ENCODE results near the gene SLC9C1.

The SLC9C1 gene

GRCh38 chr3:112321867-112322652 lies 28.0 kb upstream of the SLC9C1 start:
- H3K4me3 ChIP-seq (ENCODE audit: low read depth, low read length) = no peak overlapping the region
- in situ Hi-C loops (cut with HindIII; ENCODE audit: low sequenced_read_pairs) = no loop called here
- no peak for DNase-seq (ENCODE audit: low read depth, low spot score)
- TF ChIP-seq, protein P1, sequence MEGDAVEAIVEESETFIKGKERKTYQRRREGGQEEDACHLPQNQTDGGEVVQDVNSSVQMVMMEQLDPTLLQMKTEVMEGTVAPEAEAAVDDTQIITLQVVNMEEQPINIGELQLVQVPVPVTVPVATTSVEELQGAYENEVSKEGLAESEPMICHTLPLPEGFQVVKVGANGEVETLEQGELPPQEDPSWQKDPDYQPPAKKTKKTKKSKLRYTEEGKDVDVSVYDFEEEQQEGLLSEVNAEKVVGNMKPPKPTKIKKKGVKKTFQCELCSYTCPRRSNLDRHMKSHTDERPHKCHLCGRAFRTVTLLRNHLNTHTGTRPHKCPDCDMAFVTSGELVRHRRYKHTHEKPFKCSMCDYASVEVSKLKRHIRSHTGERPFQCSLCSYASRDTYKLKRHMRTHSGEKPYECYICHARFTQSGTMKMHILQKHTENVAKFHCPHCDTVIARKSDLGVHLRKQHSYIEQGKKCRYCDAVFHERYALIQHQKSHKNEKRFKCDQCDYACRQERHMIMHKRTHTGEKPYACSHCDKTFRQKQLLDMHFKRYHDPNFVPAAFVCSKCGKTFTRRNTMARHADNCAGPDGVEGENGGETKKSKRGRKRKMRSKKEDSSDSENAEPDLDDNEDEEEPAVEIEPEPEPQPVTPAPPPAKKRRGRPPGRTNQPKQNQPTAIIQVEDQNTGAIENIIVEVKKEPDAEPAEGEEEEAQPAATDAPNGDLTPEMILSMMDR (IDR thresholded peaks at IDR 0.05; ENCODE audit: low read depth, low read length) = no peak

- DNase-seq (ENCODE audit: low read depth, low spot score) = no peak
- in situ Hi-C loops (cut with HindIII; ENCODE audit: low sequenced_read_pairs) = no loop called here
- no peak overlapping the region for H3K4me3 ChIP-seq (ENCODE audit: low read depth, low read length)
- TF ChIP-seq, protein P1 (IDR thresholded peaks at IDR 0.05; ENCODE audit: low read depth, low read length) = no peak
Observed at GRCh38 chr3:112320691-112321090, 26.7 kb upstream of the SLC9C1 start.

DNA sequence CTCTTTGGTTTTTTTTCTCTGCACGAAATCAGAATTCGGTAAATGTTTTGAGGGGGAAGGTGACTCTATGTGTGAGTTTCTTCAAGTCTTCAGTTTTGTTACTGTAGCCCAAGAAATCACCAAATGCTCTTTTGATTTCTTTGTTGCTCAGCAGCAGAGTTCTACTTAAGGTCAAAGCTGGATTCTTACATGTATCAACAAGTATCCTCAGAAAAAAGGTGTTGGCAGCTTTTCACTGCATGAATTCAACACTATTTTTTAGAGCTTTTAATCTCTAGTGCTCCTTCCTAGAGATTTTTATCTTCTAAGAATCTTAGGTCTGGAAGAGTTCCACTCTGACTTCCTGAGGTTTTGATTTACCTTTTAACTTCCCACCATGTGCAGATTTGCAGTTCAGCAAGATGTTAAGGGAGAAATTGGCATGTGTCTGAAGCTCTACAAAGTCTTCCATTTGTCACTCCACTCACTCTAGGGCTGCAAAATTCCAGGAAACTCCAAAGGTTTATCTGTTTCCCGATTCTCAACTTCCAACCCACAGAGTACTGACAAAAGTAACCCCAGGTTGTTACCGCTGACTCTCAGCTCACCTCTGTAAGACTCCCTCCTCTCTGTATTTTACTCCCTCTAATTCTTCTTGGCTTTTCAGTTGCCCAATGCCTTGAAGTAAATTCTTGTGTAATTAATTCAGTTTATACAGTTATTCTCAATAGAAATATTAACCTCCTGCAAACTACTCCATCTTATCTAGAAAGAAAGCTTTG lies 25.7 kb upstream of the SLC9C1 start:
- in situ Hi-C loops (cut with HindIII; ENCODE audit: low sequenced_read_pairs) = no loop called here
- TF ChIP-seq, protein P1 (IDR thresholded peaks at IDR 0.05; ENCODE audit: low read depth, low read length) = no peak
- DNase-seq (ENCODE audit: low read depth, low spot score) = no peak

GRCh38 chr3:112315791-112316190 lies 21.8 kb upstream of the SLC9C1 start:
- in situ Hi-C loops (cut with HindIII; ENCODE audit: low sequenced_read_pairs) = no loop called here
- DNase-seq (ENCODE audit: low read depth, low spot score) = no peak
- TF ChIP-seq, protein P1 (IDR thresholded peaks at IDR 0.05; ENCODE audit: low read depth, low read length) = no peak
- no peak overlapping the region for H3K4me3 ChIP-seq (ENCODE audit: low read depth, low read length)

More for the DNA sequence above, 25.7 kb upstream of the SLC9C1 start:
- H3K4me3 ChIP-seq (ENCODE audit: low read depth, low read length) = no peak overlapping the region

DNA sequence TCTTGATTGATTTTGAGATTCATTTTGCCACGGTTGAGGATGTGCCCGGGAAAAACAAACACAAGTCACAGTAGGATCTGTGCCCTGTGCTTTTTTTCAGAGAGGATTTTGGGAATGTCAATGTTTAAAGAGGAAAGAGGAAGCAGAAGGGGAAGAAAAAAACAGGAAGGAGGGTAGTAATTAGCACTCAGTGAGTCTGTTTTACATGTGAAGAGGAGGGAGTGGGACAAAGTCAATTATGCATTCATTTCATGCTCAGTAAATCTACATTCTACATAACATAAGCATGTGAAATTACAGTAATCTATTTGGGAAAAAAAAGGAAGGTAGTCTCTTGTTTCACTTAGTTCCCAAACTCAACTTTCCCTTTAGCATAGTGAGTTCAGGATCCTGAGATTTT lies 20.6 kb upstream of the SLC9C1 start:
- TF ChIP-seq, protein P1 (IDR thresholded peaks at IDR 0.05; ENCODE audit: low read depth, low read length) = no peak
- DNase-seq (ENCODE audit: low read depth, low spot score) = no peak
- in situ Hi-C loops (cut with HindIII; ENCODE audit: low sequenced_read_pairs) = no loop called here
- no peak overlapping the region for H3K4me3 ChIP-seq (ENCODE audit: low read depth, low read length)

DNA sequence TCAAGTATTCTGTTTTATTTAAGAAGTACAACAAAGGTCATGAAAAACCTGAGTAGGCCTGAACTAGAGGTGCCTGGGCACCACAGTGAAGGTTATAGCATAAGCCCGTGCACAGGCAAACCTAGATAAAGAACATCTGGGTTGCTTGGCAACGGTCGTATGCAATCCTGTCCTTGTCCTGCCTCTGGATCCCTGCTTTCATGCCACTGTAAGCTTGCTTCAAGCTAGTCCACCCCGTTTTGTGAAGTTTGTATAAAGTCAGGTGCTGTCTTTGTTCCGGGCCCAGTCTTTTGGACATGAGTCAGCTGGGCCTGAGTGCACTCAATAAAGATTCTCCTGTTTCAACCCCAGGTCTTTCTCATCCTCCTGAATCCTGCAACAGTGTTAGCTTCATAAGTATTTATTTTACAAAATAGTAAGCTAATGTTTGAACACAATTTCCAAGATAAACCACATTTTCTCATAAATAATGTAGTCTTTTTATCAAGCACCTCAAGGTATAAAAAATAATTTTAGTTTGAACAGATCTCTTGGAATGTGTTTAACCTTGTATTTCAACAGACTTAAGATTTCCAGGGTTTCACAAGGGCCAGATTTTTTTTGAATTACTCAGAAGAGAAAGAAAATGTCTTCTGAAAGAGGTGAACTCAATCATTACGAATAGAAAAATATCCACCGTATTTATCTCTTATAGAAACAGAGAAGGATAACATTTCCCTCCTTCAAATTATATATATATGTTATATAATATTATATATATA lies 14.3 kb upstream of the SLC9C1 start:
- in situ Hi-C loops (cut with HindIII; ENCODE audit: low sequenced_read_pairs) = no loop called here
- peak; percentile 19 for DNase-seq (ENCODE audit: low read depth, low spot score)
- TF ChIP-seq, protein P1 (IDR thresholded peaks at IDR 0.05; ENCODE audit: low read depth, low read length) = no peak
- H3K4me3 ChIP-seq (ENCODE audit: low read depth, low read length) = no peak overlapping the region
